ENCODE measurements around the gene NCR1.
"Not testable (repeated sequence)": the region's sequence is repeated elsewhere in the genome, so short reads cannot be mapped to it uniquely, and the experiment has no call there.

NCR1 gene

DNA sequence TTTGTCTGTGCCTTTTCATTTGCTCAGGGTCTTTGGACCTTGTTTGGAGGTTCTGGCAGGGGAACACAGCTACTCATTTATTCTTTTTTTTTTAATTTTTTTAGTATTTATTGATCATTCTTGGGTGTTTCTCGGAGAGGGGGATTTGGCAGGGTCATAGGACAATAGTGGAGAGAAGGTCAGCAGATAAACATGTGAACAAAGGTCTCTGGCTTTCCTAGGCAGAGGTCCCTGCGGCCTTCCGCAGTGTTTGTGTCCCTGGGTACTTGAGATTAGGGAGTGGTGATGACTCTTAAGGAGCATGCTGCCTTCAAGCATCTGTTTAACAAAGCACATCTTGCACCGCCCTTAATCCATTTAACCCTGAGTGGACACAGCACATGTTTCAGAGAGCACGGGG, 2.0 kb downstream of the NCR1 start:
- not testable (repeated sequence) for DNase-seq

DNA sequence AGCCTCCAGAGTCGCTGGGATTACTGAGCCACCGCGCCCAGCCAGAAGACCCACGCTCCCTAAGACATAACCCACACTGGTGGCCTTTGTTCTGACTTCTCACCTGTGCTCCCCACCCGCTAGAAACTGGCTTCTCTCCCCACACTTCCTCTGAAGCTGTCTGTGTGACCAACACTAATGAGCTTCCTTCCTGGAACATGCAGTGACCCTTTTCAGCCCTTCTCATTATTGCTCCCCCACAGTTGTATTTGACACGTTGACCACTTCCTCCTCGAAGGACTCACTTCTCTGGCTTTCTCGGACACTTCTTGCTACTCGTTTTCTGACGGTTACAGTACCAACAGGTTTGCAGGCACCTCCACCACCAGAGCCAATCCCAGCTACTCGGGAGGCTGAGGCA, 10.9 kb downstream of the NCR1 start:
- DNase-seq, result peak; percentile 58 to 77 (median 70)

DNA sequence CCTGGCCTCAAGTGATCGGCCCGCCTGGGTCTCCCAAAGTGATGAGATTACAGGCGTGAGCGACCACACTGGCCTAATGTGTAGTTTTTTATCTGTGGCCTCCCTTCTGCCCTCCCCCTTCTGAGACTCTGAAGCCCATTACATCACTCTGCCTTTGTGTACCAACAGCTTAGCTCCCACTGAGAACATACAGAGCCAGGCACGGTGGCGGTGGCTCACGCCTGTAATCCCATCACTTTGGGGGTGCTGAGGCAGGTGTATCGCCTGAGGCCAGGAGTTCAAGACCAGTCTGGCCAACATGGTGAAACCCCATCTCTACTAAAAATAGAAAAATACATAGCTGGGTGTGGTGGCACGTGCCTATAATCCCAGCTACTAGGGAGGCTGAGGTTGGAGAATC, 12.6 kb downstream of the NCR1 start:
- no peak for DNase-seq

DNA sequence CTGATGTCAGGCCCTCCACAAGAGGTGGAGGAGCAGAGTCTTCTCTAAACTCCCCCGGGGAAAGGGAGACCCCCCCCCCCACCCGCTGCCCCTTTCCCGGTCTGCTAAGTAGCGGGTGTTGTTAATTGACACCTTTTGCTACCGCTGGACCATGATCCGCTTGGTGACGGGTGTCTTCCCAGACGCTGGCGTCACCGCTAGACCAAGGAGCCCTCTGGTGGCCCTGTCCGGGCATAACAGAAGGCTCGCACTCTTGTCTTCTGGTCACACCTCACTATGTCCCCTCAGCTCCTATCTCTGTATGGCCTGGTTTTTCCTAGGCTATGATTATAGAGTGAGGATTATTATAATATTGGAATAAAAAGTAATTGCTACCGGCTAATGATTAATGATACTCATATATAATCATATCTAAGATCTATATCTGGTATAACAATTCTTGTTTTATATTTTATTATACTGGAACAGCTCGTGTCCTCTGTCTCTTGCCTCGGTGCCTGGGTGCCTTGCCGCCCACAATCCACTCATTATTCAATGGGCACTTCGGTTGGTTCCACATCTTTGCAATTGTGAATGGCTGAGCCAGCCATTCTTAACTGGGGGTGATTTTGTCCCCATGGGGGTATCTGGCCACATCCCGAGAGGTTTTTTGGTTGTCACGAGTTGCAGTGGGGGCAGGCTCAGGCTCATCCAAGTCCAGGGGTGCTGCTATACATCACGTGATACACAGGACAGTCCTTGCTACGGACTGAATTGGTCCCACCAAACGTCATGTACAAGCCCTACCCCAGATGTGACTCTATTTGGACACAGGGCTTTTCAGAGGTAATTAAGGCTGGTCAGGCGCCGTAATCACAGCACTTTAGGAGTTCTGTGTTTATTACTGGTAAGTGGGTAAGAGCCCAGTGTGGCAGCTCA, 14.0 kb downstream of the NCR1 start:
- peak in 2 of 4 experiments; percentile 39 to 52 for DNase-seq

DNA sequence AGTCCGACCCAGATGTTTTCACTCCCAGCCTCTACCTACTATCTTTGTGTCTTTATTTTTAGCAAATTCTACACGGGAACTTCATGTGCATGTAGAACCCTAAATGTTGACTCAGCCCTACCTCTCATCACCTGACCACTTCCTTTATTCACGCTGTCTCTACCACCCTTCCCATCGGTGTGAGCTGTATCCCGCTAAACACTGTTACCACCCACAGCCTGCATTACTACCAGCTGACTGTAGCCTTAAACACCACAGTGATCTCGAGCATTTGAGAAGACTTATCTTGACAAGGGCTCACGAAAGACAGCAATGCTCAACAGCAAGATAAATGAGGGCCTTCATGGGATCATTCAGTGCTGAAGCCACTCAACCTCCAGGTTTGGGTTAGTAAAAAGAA, 15.1 kb downstream of the NCR1 start:
- no peak for DNase-seq

DNA sequence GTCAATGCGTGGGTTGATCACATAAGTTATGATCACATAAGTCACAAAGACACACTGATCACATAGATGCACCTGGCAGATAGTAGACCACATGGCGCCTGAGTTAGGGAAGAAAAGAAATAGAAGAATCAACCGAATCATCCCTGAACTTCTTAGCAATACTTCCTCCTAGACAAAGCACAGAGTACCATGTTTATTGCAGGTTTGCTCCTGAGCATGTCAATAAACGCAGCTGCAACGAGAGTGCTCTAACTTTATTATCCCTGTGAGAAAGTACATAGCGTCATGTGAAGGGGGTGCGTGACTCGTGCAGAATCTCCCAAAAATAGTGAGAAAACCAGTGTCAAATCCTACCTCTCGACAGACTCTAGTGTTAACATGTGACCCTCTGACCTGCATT, 17.3 kb downstream of the NCR1 start:
- no peak for DNase-seq

DNA sequence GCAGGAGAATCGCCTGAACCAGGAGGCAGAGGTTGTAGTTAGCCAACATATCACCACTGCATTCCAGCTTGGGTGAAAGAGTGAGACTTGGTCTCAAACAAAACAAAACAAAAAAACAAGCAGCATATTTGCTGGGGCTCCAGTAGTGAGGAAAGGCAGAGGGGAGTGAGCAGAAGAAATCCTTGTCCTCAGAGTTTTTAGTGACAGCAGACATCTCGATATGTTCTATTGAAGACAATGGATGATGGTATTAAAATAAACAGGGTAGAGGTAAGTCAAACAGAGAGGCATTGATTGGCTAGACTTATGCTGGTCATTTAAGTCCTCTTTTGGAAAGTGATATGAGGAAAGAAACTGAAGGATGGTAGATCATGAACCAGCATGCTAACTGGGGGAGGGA, 22.4 kb downstream of the NCR1 start:
- peak in 2 of 4 experiments; percentile 26 for DNase-seq

DNA sequence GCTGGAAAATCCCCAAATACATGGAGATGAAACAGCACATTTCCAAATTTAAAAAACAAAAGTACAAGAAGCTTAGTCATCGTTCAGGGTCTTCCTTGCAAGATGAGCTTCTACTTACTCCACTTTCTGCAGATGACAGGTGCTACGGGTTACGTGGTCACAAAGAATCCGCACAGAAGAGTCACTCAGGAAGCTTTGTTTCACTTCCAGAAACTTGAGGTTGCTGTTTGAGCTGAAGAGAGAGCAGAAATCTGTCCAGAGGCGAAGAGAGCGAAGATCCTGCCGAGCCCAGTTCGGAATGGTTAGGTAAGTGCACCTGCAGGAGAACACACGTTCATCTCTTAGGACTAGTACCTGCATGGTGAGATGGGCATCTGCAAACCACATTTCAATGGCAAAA, 32.0 kb downstream of the NCR1 start:
- no peak for DNase-seq

DNA sequence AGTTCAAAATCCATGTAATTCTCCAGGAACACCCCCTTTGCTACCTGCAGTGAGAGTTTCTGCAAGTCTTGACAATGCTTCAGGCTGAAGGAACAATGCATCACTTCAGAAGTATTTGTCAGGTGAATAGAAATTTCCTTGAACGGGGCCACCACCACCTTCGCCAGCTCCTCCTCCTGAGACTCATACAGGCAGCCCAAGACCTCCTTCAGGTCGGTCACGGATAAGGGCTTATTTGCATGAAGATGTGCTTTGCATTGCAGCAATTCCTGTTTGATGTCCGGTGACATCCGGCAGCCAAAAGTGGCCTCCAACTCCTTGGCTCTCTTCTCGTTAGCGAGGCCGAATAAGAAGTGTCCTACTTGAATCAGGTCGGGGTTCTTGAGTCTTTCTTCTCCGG, 33.0 kb downstream of the NCR1 start:
- no peak for DNase-seq

DNA sequence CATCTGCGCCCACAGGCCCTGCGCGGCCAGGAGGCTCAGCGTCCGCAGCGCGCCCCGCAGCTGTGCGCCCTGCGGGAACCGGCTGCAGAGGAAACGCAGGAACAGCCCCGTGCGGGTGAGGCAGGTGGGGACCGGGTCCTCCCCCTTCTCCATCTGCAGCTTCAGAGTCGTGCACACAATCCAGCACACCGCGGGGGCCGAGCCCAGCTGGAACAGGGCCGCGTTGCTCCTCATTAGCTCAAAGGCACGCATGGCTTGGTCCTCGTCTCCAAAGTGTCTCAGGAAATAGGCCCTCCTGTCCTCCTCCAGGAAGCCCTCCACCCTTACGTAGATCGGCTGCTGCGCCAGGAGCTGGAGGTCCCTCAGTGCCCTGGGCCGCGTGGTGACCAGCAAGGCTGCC, 33.6 kb downstream of the NCR1 start:
- not testable (repeated sequence) for DNase-seq

DNA sequence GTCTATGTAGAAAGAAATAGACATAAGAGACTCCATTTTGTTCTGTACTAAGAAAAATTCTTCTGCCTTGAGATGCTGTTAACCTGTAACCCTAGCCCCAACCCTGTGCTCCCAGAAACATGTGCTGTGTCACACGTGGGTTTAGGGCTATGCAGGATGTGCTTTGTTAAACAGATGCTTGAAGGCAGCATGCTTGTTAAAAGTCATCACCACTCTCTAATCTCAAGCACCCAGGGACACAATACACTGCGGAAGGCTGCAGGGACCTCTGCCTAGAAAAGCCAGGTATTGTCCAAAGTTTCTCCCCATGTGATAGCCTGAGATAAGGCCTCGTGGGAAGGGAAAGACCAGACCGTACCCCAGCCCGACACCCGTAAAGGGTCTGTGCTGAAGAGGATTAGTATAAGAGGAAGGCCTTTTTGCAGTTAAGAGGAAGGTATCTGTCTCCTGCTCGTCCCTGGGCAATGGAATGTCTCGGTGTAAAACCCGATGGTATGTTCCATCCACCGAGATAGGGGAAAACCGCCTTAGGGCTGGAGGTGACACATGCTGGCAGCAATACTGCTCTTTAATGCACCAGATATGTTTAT, 37.9 kb downstream of the NCR1 start:
- not testable (repeated sequence) for DNase-seq

DNA sequence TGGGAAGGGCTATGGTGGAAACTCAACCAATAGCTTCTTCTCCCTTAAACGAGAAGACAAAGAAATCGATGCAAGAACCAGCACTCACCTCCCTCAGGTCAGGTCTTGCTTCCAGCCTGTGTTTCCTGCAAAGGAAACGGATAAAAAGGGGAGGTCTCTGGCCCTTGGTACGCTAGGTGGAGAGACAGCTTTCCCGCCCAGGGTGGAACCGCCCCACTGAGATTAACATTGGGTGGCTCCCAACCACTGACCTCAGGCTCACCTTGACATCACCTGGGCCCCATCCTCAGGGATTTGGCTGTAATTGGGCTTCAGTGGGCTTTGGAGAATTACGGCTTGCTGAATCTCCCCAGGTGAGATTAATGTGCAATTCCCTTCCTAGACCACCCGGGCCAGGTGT, 41.4 kb downstream of the NCR1 start, which contains the start of gene NLRP7:
Gene NLRP7 (minus strand): TSS at position 150 of the 400 bp plus-strand sequence.
- DNase-seq, result no peak

DNA sequence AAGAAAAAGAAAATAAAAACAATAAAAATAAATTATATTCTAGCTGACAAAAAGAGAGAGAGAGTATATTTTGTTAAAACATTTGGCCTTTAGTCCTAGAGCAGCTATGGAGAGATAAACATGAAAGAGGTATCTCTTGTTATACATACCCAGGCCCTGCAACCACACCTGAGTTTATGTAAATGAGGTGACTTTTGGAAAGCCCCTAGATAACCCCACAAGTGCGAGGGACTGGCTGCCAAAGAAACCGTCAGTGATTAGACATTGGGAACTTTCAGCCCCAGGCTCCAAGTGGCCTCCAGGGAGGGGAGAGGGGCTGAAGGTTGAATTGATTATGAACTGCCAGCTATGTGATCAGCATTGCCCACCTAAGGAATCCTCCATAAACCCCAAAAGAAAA, 43.5 kb downstream of the NCR1 start:
- no peak for DNase-seq

DNA sequence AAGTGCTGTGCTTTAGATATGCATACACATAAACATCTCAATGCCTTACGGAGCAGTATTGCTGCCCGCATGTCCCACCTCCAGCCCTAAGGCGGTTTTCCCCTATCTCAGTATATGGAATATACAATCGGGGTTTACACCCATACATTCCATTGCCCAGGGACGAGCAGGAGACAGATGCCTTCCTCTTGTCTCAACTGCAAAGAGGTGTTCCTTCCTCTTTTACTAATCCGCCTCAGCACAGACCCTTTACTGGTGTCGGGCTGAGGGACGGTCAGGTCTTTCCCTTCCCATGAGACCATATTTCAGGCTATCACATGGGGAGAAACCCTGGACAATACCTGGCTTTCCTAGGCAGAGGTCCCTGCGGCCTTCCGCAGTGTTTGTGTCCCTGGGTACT, 44.6 kb downstream of the NCR1 start:
- DNase-seq, result not testable (repeated sequence)

DNA sequence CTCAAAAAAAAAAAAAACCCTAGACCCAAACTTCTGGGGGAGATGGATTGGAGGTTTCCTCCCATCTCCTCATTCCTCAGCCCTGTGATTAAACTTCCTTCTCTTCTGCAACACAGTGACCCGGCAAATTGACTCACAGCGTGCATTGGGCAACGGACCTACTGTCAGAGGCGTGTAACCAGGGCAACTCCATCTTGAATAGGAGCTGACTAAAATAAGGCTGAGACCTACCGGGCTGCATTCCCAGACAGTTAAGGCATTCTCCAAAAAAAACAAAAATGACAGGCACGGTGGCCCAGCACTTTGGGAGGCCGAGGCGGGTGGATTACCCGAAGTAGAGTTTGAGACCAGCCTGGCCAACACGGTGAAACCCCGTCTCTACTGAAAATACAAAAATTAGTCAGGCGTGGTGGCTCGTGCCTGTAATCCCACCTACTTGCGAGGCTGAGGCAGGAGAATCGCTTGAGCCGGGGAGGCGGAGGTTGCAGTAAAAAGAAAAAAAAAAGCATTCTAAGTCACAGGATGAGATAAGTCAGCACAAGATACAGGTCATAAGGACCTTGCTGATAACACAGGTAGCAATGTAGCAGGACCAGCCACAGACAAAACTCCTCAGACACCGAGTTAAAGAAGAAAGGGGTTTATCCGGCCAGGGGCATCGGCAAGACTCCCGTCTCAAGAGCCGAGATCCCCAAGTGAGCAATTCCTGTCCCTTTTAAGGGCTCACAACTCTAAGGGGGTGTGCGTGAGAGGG, 46.8 kb downstream of the NCR1 start:
- peak; percentile 87 to 94 (median 91) for DNase-seq

DNA sequence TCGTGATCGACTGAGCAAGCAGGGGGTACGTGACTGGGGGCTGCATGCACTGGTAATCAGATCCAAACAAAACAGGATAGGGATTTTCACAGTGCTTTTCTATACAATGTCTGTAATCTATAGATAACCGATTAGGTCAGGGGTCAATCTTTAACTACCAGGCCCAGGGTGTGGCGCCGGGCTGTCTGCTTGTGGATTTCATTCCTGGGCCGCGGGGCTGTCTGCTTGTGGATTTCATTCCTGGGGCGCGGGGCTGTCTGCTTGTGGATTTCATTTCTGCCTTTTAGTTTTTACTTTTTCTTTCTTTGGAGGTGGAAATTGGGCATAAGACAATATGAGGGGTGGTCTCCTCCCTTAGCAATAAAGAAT, 47.4 kb downstream of the NCR1 start:
- DNase-seq, result not testable (repeated sequence)

DNA sequence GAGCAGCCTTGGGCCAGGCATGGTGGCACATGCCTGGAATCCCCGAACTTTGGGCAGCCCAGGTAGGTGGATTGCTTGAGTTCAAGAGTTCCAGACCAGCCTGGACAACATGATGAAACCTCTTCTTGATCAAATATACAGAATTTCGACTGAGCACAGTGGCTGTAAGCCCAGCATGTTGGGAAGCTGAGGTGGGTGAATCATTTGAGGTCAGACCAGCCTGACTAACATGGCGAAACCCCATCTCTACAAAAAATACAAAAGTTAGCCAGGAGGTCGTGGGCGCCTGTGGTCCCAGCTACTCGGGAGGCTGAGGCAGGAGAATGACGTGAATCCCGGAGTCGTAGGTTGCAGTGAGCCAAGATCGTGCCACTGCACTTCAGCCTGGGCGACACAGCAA, 49.4 kb downstream of the NCR1 start:
- peak in 3 of 4 experiments; percentile 28 to 43 (median 33) for DNase-seq

DNA sequence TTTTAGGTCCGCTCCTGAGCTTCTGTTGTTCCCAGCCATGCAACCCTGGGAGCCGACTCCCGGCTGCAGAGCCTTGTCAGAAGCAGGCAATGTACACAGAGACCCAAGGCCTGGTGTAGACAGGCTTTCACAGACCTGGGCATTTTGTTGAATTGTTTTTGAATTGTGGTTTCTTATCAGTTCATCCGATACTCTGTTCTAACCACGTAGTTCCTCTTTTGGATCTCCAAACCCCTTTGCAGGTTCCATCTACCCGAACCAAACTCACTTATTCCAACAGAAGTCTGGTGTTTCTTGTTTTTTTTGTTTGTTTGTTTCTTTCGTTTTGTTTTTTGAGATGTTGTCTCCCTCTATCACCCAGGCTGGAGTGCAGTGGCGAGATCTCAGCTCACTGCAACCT, 53.9 kb downstream of the NCR1 start:
- peak in 1 of 4 experiments; percentile 16 for DNase-seq

All from suppressor macrophage (primary cell).